GM12878 (cell line): ENCODE results near the gene PRDM9. TPM values are rescaled to one million over a fixed set of nuclear protein-coding genes. Genes with fewer than 3 reads are reported as not detected.

Experiments
- ATAC-seq: fragments of 200-7000 bp; cut with Tn5 transposase; 3 replicates; pipeline ENCODE4 v1.9.1; 2020; ENCODE audit warnings: mild to moderate bottlenecking, moderate library complexity
- BruUV-seq: library from RNA; stranded (reverse); fragments of 400-500 nt; replicated peaks from 2 replicates; lab custom pipeline; 2021; lab: Mats Ljungman, UMichigan
- CTCF ChIA-PET: fragments of 300-600 bp; sonication (Branson Sonifier 250); formaldehyde crosslinking; extraction: SDS; loops from one replicate; lab custom pipeline; 2021; ENCODE audit warnings: inconsistent platforms; lab: Yijun Ruan, JAX
- POLR2A ChIA-PET: fragments of 350-600 bp; formaldehyde crosslinking; extraction: SDS; loops from one replicate; lab custom pipeline; 2021; ENCODE audit warnings: inconsistent platforms; lab: Charles Lee
- RAD21 ChIA-PET: fragments of 300-600 bp; sonication (Branson Sonifier 250); formaldehyde crosslinking; loops from one replicate; lab custom pipeline; 2023; ENCODE audit warnings: antibody characterized with exemption; ENCODE audit not compliant: unreplicated experiment; lab: Charles Lee
- SMC1A ChIA-PET: fragments of 300-600 bp; sonication (Branson Sonifier 250); formaldehyde crosslinking; loops from one replicate; lab custom pipeline; 2023; ENCODE audit not compliant: unreplicated experiment, uncharacterized antibody; lab: Charles Lee
- DNase-seq: peaks from one replicate; pipeline ENCODE4 v3.0.0-alpha.2; 2011; ENCODE audit warnings: low read depth, low spot score
- FAIRE-seq: peaks from 3 replicates; lab custom pipeline; 2011; peaks lifted over from hg19 to GRCh38; lab: Jason Lieb, UNC
- H2AFZ ChIP-seq: 2 replicates; pipeline ENCODE4 v1.6.0; 2011; ENCODE audit warnings: low read depth, low read length, control low read depth; ENCODE audit not compliant: control insufficient read depth
- H3K27ac ChIP-seq: 2 replicates; pipeline ENCODE4 v1.5.1; 2011; ENCODE audit warnings: control low read depth; ENCODE audit not compliant: control insufficient read depth, insufficient read depth
- H3K27me3 ChIP-seq, 2 experiments: replicated peaks in 1 of 2; 2 replicates each; pipeline versions ENCODE4 v1.6.0 to v1.6.1; 2011; ENCODE audit warnings: low read length in 1 of 2; ENCODE audit not compliant: control insufficient read depth in 2 of 2, insufficient read depth in 2 of 2
- H3K36me3 ChIP-seq, 2 experiments: 2 replicates each; pipeline ENCODE4 v1.5.1; 2011; ENCODE audit warnings: low read length in 1 of 2; ENCODE audit not compliant: control insufficient read depth in 2 of 2, insufficient read depth in 2 of 2
- H3K4me1 ChIP-seq: 2 replicates; pipeline ENCODE4 v1.6.1; 2011; ENCODE audit warnings: mild to moderate bottlenecking, low read length, moderate library complexity, mixed read lengths; ENCODE audit not compliant: control insufficient read depth, insufficient read depth
- H3K4me2 ChIP-seq: 2 replicates; pipeline ENCODE4 v1.6.0; 2011; ENCODE audit warnings: control low read depth; ENCODE audit not compliant: control insufficient read depth, insufficient read depth
- H3K4me3 ChIP-seq: fragments of 200-600 bp; sonication (generic); 2 replicates; pipeline ENCODE4 v1.5.1; 2016
- H3K79me2 ChIP-seq: 2 replicates; pipeline ENCODE4 v1.6.0; 2011; ENCODE audit warnings: low read length; ENCODE audit not compliant: control insufficient read depth, insufficient read depth
- H3K9ac ChIP-seq: 2 replicates; pipeline ENCODE4 v1.8.0; 2011; ENCODE audit warnings: low read length, control low read depth, mixed read lengths; ENCODE audit not compliant: control insufficient read depth, insufficient read depth
- H3K9me3 ChIP-seq: replicated peaks from 3 replicates; pipeline ENCODE4 v1.5.1; 2011; ENCODE audit warnings: mild to moderate bottlenecking, low read length; ENCODE audit not compliant: control insufficient read depth, insufficient read depth
- H4K20me1 ChIP-seq: 2 replicates; pipeline ENCODE4 v1.6.0; 2011; ENCODE audit not compliant: control insufficient read depth, insufficient read depth
- ASH2L ChIP-seq: fragments of 300-600, 200-600 bp; sonication (generic); IDR thresholded peaks from 2 replicates; pipeline ENCODE4 v1.6.1; 2017; ENCODE audit warnings: low read depth, mild to moderate bottlenecking, borderline replicate concordance
- CREM ChIP-seq: IDR thresholded peaks from 2 replicates; pipeline ENCODE4 v1.6.1; 2014; ENCODE audit warnings: antibody characterized with exemption, low read depth
- CTCF ChIP-seq, 3 experiments: IDR thresholded peaks in 2 of 3; conservative IDR thresholded peaks in 1 of 3; 2 replicates each; pipeline ENCODE4 v1.5.1; 2011; ENCODE audit warnings: low read depth in 3 of 3, low read length in 3 of 3, mild to moderate bottlenecking in 3 of 3, control low read depth in 2 of 3, moderate library complexity in 2 of 3, inconsistent platforms in 1 of 3, mixed read lengths in 1 of 3; ENCODE audit not compliant: control insufficient read depth in 2 of 3, insufficient read depth in 1 of 3; ENCODE audit errors: extremely low read depth in 1 of 3
- E2F4 ChIP-seq: IDR thresholded peaks from 2 replicates; pipeline ENCODE4 v1.6.1; 2012; ENCODE audit warnings: low read depth, low read length, improper control_type of control experiment
- FOXK2 ChIP-seq: fragments of 450-650 bp; IDR thresholded peaks from 2 replicates; pipeline ENCODE4 v1.6.1; 2017; ENCODE audit warnings: mild to moderate bottlenecking, moderate library complexity
- MYC ChIP-seq: IDR thresholded peaks from 2 replicates; pipeline ENCODE4 v1.6.1; 2011; ENCODE audit warnings: mild to moderate bottlenecking, low read length, moderate library complexity, inconsistent platforms; ENCODE audit not compliant: insufficient read depth, insufficient replicate concordance, insufficient read length, severe bottlenecking
- NR2F1 ChIP-seq: fragments of 450-650 bp; conservative IDR thresholded peaks from 2 replicates; pipeline ENCODE4 v1.6.1; 2017; ENCODE audit warnings: mild to moderate bottlenecking
- PKNOX1 ChIP-seq: fragments of 450-650 bp; IDR thresholded peaks from 2 replicates; pipeline ENCODE4 v1.6.1; 2016; ENCODE audit warnings: mild to moderate bottlenecking
- REST ChIP-seq: IDR thresholded peaks from 2 replicates; pipeline ENCODE4 v1.6.1; 2012; ENCODE audit warnings: mild to moderate bottlenecking, low read depth, low read length
- TBL1XR1 ChIP-seq: IDR thresholded peaks from 2 replicates; pipeline ENCODE4 v1.6.1; 2012; ENCODE audit warnings: low read depth, low read length, improper control_type of control experiment
- TCF7 ChIP-seq: IDR thresholded peaks from 2 replicates; pipeline ENCODE4 v1.6.1; 2014; ENCODE audit warnings: antibody characterized with exemption, borderline replicate concordance
- ZBTB4 ChIP-seq: fragments of 450-650 bp; formaldehyde crosslinking; IDR thresholded peaks from 2 replicates; pipeline ENCODE4 v1.4.0; 2022; ENCODE audit warnings: mild to moderate bottlenecking, moderate library complexity
- ZNF24 ChIP-seq: fragments of 450-650 bp; IDR thresholded peaks from 2 replicates; pipeline ENCODE4 v1.6.1; 2017; ENCODE audit warnings: antibody characterized with exemption, mild to moderate bottlenecking
- WGBS: methylation state at CpG from one replicate; pipeline ENCODE4 v1.1.6; 2016; ENCODE audit warnings: low lambda C conversion rate; ENCODE audit not compliant: insufficient replicate concordance, insufficient coverage; ENCODE audit errors: missing lambda C conversion rate; 5-methylcytosine and 5-hydroxymethylcytosine counted together
- in situ Hi-C: fragments of 300-500 bp; cut with MboI; formaldehyde crosslinking; loops from 9 replicates; pipeline ENCODE4 v1.14.3; 2018; ENCODE audit warnings: mixed read lengths
- intact Hi-C: fragments of 100-400 bp; cut with micrococcal nuclease; formaldehyde crosslinking; loops from one replicate; pipeline ENCODE4 v1.14.2; 2022; ENCODE audit not compliant: unreplicated experiment
- polyA plus RNA-seq, 11 experiments: library from polyadenylated mRNA; depleted of rRNA in 4 of 11; unstranded in 6 of 11; stranded (reverse) in 5 of 11; fragments of >200 nt; fragmentation: Nextera tagmentation in 4 of 11; fragmentation: Illumina TruSeq in 1 of 11; extraction: Ambion mirVana in 4 of 11; extraction: Trizol in 1 of 11; gene quantifications; 1 replicate in 1 of 11; 2 replicates in 10 of 11; pipeline versions ENCODE4 v1.2.1 to v1.2.3, GENCODE V29; 2011 to 2016; ENCODE audit warnings: inconsistent platforms in 2 of 11, missing spikeins in 2 of 11, low read depth in 1 of 11
- total RNA-seq, 4 experiments: library from RNA; depleted of rRNA in 3 of 4; stranded (reverse); fragments of >200 nt in 3 of 4; fragmentation: Illumina TruSeq in 1 of 4; extraction: Trizol in 1 of 4; gene quantifications; 2 replicates each; pipeline versions ENCODE4 v1.2.1 to v1.2.3, GENCODE V29; 2013 to 2021

PRDM9 gene
- total and polyA plus RNA-seq, 10 of the 15 experiments (the other 5 are each of a cell fraction or from before 2014, with no cell fraction given): not detected

- no peaks in the 10 kb centered on the region for H4K20me1 ChIP-seq
- no peaks in the 10 kb centered on the region for H3K36me3 ChIP-seq
- ChIA-PET SMC1A (no interaction called here), CTCF (no interaction called here), RAD21 (no interaction called here), POLR2A (no interaction called here)
- intact Hi-C loops: no loop called here
- H3K4me3 ChIP-seq: no peak overlapping the region
- no peak overlapping the region for H3K9ac ChIP-seq
- no peak overlapping the region for H3K4me2 ChIP-seq
- in situ Hi-C loops: no loop called here
- no peaks in the 10 kb centered on the region for H3K9me3 ChIP-seq
- no peak for ATAC-seq
- no peak for FAIRE-seq
- WGBS: 68% methylated on average over 1 of the region's 1 CpG
- DNase-seq: no peak
- H3K27ac ChIP-seq: no peak overlapping the region
- no peaks in the 10 kb centered on the region for H3K4me1 ChIP-seq
- BruUV-seq: no TSS peak
- H3K27me3 ChIP-seq: no peaks in the 10 kb centered on the region
- H2AFZ ChIP-seq: no peak overlapping the region
- H3K79me2 ChIP-seq: no peaks in the 10 kb centered on the region
- no peak for TF ChIP-seq ZNF24
- no peak for TF ChIP-seq CREM
- TF ChIP-seq CTCF (IDR thresholded peaks at IDR 0.05 in 2 of 3, conservative IDR thresholded peaks at IDR 0.05 in 1 of 3; ENCODE audit: control insufficient read depth in 2 of 3, extremely low read depth in 1 of 3, insufficient read depth in 1 of 3, low read depth in 3 of 3, low read length in 3 of 3): no peak
- TF ChIP-seq PKNOX1: no peak
- TF ChIP-seq NR2F1: no peak
- no peak for TF ChIP-seq MYC
- no peak for TF ChIP-seq REST
- no peak for TF ChIP-seq ZBTB4 (CRISPR knock-in tag)
- no peak for TF ChIP-seq TCF7
- no peak for TF ChIP-seq ASH2L
- TF ChIP-seq FOXK2: no peak
- no peak for TF ChIP-seq TBL1XR1
- no peak for TF ChIP-seq E2F4
Measured at GRCh38 chr5:23496576-23496975, 10.8 kb upstream of the PRDM9 start.
